Astrocyte of the cerebellum (primary cell): ENCODE results near the gene SCGB1C2.
"Not testable (repeated sequence)": the region's sequence is repeated elsewhere in the genome, so short reads cannot be mapped to it uniquely, and the experiment has no call there.

ENCODE experiments used
- DNase-seq: peaks from one replicate; pipeline ENCODE4 v3.0.0-alpha.2; 2011; ENCODE audit warnings: low read depth
- H3K4me3 ChIP-seq: 2 replicates; pipeline ENCODE4 v1.5.1; 2011; ENCODE audit warnings: mild to moderate bottlenecking, low read depth, low read length, moderate library complexity
- in situ Hi-C: cut with HindIII; loops from 2 replicates; pipeline ENCODE4 v1.10.0; 2017; ENCODE audit warnings: low sequenced_read_pairs
- TF ChIP-seq, protein P1 (sequence below): IDR thresholded peaks from 2 replicates; pipeline ENCODE4 v1.5.1; 2012; ENCODE audit warnings: low read length, low read depth, moderate library complexity, mild to moderate bottlenecking; ENCODE audit errors: missing control alignments

SCGB1C2 gene

DNA sequence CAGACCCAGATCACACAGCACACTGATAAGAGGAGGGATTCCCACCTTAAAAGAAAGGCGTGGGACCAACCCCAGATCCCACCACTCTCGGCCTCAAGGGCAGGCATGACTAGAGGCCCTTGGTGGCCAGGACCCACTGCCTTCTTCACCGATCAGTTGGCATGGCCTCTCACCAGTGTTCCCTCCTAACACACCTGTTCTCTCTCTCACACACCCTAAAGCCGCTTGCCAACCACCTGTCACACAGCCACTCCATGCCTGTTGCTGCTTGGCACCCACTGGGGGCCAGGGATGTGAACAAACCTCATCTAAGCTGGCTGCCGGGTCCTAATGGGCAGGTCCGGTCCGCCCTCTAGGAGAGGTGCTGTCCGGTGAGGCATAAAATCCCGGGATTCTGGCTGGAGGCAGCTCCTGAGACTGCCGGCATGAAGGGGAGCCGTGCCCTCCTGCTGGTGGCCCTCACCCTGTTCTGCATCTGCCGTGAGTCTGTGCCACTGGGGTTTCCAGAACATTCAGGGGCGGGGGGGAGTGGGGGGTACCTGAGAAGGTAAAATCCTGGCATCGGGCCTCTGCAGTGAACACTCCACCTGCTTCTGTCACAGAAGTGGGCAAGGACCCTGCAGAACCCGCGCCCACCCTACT lies at the start of gene SCGB1C2:
TSS of gene SCGB1C2 (plus strand) at position 404 of the 642 bp plus-strand sequence. CDS start at position 426, 22 bp downstream.
- in situ Hi-C loops, H3K4me3 ChIP-seq, DNase-seq: not testable (repeated sequence)

DNA sequence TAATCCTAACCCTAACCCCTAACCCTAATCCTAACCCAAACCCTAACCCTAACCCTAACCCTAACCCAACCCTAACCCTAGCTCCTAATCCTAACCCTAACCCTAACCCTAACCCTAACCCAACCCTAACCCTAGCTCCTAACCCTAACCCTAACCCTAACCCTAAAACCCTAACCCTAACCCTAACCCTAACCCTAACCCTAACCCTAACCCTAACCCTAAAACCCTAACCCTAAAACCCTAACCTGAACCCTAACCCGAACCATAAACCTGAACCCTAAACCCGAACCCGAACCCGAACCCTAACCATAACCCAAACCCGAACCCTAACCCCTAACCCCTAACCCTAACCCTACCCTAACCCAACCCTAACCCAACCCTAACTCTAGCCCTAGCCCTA lies 24.3 kb upstream of the SCGB1C2 start:
- H3K4me3 ChIP-seq, in situ Hi-C loops, DNase-seq: not testable (repeated sequence)

DNA sequence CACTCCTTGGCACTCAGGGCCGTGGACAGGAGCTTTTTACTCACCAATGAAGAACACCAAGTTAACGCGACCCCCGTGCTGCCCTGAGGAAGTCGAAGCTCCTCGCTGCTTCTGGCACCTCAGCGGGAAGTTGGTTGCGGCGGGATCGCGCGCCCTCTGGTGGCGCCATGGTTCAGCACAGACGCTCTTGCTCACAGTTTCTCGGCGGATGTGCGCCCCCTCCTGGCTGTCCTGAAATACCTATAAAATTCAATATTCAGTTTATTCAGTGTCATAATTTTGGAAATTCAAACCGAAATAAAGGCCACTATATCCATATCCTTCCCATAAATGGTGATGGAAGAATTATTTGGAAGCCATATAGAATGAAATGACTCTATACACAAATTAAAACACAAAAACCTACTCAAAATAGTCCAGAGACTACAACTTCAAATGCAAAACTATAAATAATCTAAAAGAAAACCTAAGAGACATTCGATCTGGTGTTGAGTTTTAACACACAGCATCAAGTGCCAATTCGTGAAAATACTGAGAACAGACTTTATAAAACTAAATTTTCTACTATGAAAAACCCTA lies 18.9 kb upstream of the SCGB1C2 start:
- TF ChIP-seq, protein P1, sequence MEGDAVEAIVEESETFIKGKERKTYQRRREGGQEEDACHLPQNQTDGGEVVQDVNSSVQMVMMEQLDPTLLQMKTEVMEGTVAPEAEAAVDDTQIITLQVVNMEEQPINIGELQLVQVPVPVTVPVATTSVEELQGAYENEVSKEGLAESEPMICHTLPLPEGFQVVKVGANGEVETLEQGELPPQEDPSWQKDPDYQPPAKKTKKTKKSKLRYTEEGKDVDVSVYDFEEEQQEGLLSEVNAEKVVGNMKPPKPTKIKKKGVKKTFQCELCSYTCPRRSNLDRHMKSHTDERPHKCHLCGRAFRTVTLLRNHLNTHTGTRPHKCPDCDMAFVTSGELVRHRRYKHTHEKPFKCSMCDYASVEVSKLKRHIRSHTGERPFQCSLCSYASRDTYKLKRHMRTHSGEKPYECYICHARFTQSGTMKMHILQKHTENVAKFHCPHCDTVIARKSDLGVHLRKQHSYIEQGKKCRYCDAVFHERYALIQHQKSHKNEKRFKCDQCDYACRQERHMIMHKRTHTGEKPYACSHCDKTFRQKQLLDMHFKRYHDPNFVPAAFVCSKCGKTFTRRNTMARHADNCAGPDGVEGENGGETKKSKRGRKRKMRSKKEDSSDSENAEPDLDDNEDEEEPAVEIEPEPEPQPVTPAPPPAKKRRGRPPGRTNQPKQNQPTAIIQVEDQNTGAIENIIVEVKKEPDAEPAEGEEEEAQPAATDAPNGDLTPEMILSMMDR, result peak; percentile 37
- DNase-seq, in situ Hi-C loops, H3K4me3 ChIP-seq: not testable (repeated sequence)

DNA sequence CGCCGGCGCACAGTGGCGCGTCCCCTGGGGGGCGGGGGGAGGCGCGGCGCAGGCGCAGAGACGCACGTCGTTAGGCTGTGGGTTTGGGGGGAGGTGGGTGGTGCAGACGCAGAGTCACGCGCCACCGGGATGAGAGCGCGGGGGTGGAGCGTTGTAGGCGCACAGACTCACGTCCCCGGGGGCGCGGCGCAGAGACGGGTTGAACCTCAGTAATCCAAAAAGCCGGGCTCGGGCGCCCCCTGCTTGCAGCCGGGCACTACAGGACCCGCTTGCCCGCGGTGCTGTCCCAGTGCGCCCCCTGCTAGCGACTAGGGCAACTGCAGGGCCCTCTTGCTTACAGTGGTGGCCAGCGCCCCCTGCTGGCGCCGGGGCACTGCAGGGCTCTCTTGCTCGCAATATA lies 3.4 kb upstream of the SCGB1C2 start:
- in situ Hi-C loops, result not testable (repeated sequence)

DNA sequence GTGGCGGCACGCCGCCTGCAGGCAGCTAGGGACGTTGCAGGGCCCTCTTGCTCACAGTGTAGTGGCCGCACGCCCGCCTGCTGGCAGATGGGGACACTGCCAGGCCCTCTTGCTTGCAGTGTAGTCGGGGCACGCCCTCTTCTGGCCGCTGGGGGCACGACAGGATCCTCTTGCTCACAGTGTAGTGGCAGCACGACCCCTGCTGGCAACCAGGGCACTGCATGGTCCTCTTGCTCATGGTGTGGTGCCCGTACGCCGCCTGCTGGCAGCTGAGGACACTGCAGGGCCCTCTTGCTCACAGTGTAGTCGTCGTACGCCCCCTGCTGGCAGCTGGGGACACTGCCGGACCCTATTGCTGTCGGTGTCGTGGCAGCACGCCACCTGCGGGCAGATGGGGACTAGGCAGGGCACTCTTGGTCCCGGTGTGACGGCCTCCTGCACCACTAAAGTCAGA lies 3.0 kb upstream of the SCGB1C2 start:
- DNase-seq, H3K4me3 ChIP-seq, in situ Hi-C loops: not testable (repeated sequence)

More for the DNA sequence above, 3.4 kb upstream of the SCGB1C2 start:
- DNase-seq, H3K4me3 ChIP-seq: not testable (repeated sequence)

DNA sequence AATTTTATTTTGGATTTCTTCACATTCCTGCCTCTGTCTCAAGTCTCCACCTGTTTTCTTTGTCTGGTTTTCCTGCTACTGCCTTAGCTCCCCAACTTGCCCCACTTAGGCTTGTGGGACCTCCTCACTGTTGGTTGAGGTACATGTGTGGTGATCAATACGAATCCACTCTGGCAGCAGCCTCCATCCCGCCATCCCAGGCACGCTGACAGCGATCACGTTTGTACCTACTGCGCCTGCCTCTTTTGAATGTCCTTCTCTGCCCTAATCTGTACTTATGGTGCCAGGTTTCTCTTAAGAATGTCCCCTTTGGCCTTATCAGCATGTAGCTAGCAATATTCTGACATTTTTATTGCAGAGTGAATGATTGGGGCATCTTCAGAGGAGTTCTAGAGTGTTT lies 2.3 kb upstream of the SCGB1C2 start:
- in situ Hi-C loops, H3K4me3 ChIP-seq, DNase-seq: not testable (repeated sequence)

DNA sequence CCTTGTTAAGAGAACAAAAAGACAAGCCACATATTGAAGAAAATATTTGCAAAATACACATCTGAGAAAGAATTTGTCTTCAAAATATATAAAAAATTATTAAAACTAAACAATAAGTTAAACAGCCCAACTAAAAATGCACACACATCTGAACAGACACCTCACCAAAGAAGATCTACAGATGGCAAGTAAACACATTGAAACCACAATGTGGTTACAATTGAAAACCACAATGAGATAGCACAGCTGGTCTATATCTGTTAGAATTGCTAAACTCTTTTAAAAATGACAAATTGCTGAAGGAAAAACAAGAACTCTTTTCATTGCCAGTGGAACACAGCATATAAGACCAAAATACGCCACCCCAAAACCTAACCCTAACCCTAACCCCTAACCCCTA lies 1.5 kb upstream of the SCGB1C2 start:
- in situ Hi-C loops, result not testable (repeated sequence)

DNA sequence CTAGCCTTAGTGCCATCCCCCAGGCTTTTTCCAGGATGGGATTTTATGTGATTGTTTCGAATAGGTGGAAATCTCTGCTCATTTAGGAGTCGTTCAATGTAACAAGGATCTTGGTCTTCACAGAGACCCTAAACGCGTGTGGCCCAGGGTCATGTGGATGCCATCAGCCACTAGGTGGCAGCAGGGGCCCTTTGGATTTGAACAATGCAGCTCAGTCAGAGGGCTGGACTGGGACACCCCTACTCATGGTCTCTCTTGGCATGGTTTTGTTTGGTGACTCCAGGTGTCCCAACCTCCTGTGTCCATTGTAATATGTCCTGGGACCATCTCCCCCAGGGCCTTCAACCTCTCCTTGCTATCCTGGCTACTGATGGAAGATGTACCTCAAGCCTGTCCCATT lies 838 bp upstream of the SCGB1C2 start:
- DNase-seq, H3K4me3 ChIP-seq, in situ Hi-C loops: not testable (repeated sequence)

More for the DNA sequence above, 1.5 kb upstream of the SCGB1C2 start:
- DNase-seq, H3K4me3 ChIP-seq: not testable (repeated sequence)

DNA sequence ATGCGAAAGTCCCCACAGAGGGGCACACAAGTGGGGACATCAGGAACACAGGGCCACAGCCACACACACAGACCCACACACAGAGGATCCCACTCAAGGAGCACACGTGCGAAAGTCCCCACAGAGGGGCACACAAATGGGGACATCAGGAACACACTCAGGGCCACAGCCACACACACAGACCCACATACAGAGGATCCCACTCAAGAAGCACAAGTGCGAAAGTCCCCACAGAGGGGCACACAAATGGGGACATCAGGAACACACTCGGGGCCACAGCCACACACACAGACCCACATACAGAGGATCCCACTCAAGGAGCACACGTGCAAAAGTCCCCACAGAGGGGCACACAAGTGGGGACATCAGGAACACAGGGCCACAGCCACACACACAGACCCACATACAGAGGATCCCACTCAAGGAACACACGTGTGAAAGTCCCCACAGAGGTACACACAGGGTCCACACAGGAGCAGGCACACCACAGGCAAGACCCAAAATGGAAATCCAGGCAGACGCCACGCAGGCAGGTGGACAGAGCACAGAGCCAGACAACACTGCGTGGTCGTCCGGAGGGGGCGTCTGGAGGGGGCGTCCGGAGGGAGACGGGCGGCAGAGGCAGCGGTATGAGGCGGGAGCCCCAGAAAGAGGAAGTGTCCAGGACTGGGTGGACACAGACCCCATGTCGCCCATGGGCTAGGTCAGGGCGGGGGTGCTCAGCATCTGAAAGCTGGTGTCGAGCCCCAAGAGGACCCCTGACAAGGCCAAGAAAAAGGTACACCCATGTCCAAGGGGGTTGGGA lies 2.2 kb downstream of the SCGB1C2 start:
- in situ Hi-C loops, DNase-seq, H3K4me3 ChIP-seq: not testable (repeated sequence)

DNA sequence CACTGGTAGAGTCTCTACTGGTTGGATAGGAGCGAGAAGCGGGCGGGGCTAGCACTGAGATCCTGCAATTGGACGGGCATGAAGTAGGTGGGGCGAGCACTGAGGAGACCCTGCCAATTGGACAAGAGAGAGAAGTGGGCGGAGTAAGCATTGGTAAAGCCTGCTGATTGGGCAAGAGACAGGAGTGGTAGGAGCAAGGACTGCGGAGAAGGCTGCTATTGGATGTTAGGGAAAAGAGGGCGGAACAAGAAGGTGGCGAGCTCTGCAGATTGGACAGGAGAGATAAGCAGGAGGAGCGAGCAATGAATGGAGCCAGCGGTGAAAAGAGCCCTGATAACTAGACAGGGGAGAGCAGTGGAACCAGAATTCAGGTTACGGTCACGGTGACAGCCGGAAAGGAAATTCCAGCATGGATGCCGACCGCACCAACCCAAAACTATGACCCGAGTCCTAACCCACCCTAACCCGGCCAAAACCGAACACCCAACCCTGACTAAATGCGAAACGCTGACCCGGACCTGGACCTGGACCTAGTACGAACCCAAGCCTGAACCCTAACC lies 4.8 kb downstream of the SCGB1C2 start:
- H3K4me3 ChIP-seq, result no peak overlapping the region
- no peak for DNase-seq
- in situ Hi-C loops, result no loop called here
- TF ChIP-seq, protein P1, result no peak
